Measurements from ENCODE around the gene BMP15.

GRCh38 chrX:50962156-50962555, 51.6 kb downstream of the BMP15 start:
- no peak for TF ChIP-seq POLR2A (IDR thresholded peaks at IDR 0.05)
- TF ChIP-seq POLR2AphosphoS5 (IDR thresholded peaks at IDR 0.05; ENCODE audit: insufficient read depth in 1 of 2, low read depth in 1 of 2) = no peak
- TF ChIP-seq CTCF (IDR thresholded peaks at IDR 0.05) = no peak
